AG10803 (cell line): ENCODE measurements around the gene CAMP.
"Not testable (repeated sequence)": the region's sequence is repeated elsewhere in the genome, so short reads cannot be mapped to it uniquely, and the experiment has no call there.

Source experiments
- DNase-seq: peaks from one replicate; pipeline ENCODE4 v3.0.0; 2010; ENCODE audit warnings: low read depth
- H3K4me3 ChIP-seq: 2 replicates; pipeline ENCODE4 v1.5.1; 2011; ENCODE audit warnings: mild to moderate bottlenecking, low read length, control low read depth
- CTCF ChIP-seq: conservative IDR thresholded peaks from 2 replicates; pipeline ENCODE4 v1.5.1; 2011; ENCODE audit warnings: mild to moderate bottlenecking, low read length, control low read depth, inconsistent platforms

CAMP gene

GRCh38 chr3:48268936-48269561 is 45.8 kb downstream of the CAMP start:
- DNase-seq, result no peak
- no peak overlapping the region for H3K4me3 ChIP-seq
- no peak for TF ChIP-seq CTCF

GRCh38 chr3:48269592-48269991 is 46.3 kb downstream of the CAMP start:
- TF ChIP-seq CTCF, result no peak
- no peak overlapping the region for H3K4me3 ChIP-seq
- no peak for DNase-seq

- no peak for DNase-seq
- no peak overlapping the region for H3K4me3 ChIP-seq
- no peak for TF ChIP-seq CTCF
Observed at GRCh38 chr3:48270306-48270705, 47.0 kb downstream of the CAMP start.

GRCh38 chr3:48271223-48271622 is 47.9 kb downstream of the CAMP start:
- not testable (repeated sequence) for H3K4me3 ChIP-seq, DNase-seq

GRCh38 chr3:48271763-48272498 is 48.6 kb downstream of the CAMP start:
- TF ChIP-seq CTCF, result no peak
- H3K4me3 ChIP-seq, result no peak overlapping the region
- no peak for DNase-seq

- H3K4me3 ChIP-seq, result no peak overlapping the region
- peak; percentile 86 for TF ChIP-seq CTCF
- peak; percentile 52 for DNase-seq
Observed at GRCh38 chr3:48273594-48274211, 50.4 kb downstream of the CAMP start.

- DNase-seq, result no peak
- no peak overlapping the region for H3K4me3 ChIP-seq
- TF ChIP-seq CTCF, result no peak
Observed at GRCh38 chr3:48274452-48274851, 51.2 kb downstream of the CAMP start.
